Stimulated activated naive CD4-positive, alpha-beta T cell (primary cell): ENCODE measurements around the gene ZNF189.

Experiments used
- DNase-seq, 6 experiments: peaks; one replicate each; lab custom pipeline; 2025; lab: John Stamatoyannopoulos, UW

ZNF189 gene

GRCh38 chr9:101449071-101449721, 50.5 kb downstream of the ZNF189 start:
- DNase-seq = peak in 5 of 6 experiments; percentile 8 to 40 (median 30)

DNA sequence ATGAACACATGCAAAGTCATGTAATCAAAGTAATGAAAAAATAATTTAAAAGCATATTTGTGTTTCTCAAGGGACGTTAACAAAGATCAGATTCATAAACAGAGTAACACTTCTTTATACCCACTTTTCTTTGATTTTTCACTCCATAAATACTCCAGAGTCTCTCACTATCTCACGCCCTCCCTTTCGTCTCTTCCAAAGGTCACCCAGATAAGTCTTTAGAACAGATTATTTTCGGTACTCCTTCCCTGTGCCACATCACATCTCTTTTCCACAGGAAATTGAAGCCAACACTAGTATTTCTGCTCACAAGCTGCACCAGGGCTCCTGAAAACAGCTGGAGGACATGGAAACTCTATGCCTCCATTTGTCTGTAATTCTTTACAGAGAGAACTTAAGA, 52.3 kb downstream of the ZNF189 start:
- no peak for DNase-seq

DNA sequence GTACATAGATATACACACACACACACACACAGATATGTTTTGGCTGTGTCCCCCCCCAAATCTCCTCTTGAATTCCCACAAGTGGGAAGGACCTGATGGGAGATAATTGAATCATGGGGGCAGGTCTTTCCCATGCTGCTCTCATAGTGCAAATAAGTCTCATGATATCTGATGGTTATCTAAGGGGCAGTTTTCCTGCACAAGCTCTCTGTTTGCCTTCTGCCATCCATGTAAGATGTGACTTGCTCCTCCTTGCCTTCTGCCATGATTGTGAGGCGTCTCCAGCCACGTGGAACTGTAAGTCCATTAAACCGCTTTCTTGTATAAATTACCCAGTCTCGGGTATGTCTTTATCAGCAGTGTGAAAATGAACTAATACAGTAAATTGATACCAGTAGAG, 52.8 kb downstream of the ZNF189 start:
- no peak for DNase-seq

GRCh38 chr9:101453776-101454570, 55.3 kb downstream of the ZNF189 start:
- DNase-seq = no peak

DNA sequence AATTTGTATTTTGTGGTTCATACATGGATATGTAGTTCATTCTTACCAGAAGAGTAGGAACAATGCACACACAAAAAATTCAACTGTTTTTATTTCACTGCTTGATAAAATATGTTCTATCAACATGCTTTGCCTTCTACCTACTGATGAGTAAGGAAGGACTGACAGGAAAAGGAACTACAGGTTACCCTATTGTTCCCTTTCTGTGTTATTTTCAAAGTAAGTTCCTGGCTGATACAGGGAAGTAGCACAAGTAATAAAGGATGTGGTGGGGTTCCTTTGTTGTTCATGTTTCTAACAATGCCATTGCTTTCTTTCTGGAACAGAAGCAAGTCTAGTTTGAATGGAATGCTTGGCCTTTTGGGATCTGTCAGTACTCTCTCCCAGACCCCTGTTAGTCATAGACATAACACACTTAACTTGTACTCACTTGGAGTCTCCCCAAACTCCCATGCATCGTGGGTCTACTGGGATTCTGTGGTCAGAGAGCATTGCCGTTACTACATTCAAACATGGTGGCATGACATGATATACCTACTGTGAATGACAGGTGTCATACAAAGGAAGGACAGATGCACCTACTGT, 57.1 kb downstream of the ZNF189 start:
- DNase-seq = no peak

GRCh38 chr9:101457003-101457402, 58.4 kb downstream of the ZNF189 start:
- no peak for DNase-seq

DNA sequence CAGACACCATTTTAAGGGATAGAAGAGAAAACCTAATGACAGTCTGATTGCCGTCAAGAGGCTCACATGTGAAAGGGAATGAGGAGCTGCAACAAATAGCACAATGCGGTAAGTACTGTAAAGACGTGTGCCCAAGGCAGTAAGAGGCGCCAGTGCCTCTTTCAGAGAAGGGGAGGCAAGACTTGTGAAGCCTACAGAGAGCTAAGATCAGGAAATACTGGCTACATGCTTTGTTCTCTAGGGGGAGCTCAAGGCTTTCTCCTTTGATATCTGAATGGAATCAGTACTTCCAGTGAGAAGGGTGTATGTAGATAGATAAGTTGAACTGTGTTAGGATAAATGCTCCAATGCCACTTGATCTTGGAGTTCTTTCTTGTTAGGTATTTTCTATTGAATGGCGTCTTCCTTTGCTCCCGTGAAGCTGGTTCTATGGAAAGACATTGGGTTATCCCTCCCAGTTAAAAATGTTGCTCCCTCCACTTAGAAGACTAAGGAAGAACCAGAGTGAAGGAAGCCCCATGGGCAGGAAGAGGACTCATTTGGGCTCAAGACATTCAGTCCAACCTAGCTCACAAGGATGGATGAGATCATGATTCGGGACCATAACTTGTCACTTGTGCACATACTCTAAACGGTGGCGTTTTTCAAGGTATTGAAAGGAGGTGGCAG, 60.4 kb downstream of the ZNF189 start:
- peak in 3 of 6 experiments; percentile 2 to 44 (median 39) for DNase-seq
